Panc1 (cell line): ENCODE data around the gene SLC9A9. TPM values are rescaled to one million over a fixed set of nuclear protein-coding genes. Genes with fewer than 3 reads are reported as not detected.

Experiments used
- ATAC-seq: fragments of 200-7000 bp; cut with Tn5 transposase; 2 replicates; pipeline ENCODE4 v1.9.1; 2020; ENCODE audit warnings: mild to moderate bottlenecking, moderate library complexity
- BruUV-seq: library from RNA; stranded (reverse); fragments of 400-500 nt; replicated peaks from 2 replicates; lab custom pipeline; 2021; lab: Mats Ljungman, UMichigan
- CTCF ChIA-PET: fragments of 300-600 bp; sonication (Branson Sonifier 250); formaldehyde crosslinking; loops from one replicate; lab custom pipeline; 2022; ENCODE audit warnings: antibody characterized with exemption; lab: Charles Lee
- POLR2A ChIA-PET: fragments of 300-600 bp; sonication (Branson Sonifier 250); formaldehyde crosslinking; loops from one replicate; lab custom pipeline; 2022; ENCODE audit warnings: antibody characterized with exemption; lab: Charles Lee
- DNase-seq: peaks from one replicate; pipeline ENCODE4 v3.0.0-alpha.2; 2010; ENCODE audit warnings: low read depth, low spot score
- H3K27ac ChIP-seq: 2 replicates; pipeline ENCODE4 v1.5.1; 2011; ENCODE audit warnings: mild to moderate bottlenecking, low read length, inconsistent platforms
- H3K27me3 ChIP-seq: fragments of 200-500 bp; sonication (Bioruptor generic); 2 replicates; pipeline ENCODE4 v1.6.0; 2014; ENCODE audit warnings: low read length, inconsistent platforms; ENCODE audit not compliant: control insufficient read depth, insufficient read depth
- H3K36me3 ChIP-seq: fragments of 200-500 bp; sonication (Bioruptor generic); 2 replicates; pipeline ENCODE4 v1.5.1; 2014; ENCODE audit warnings: inconsistent platforms, mild to moderate bottlenecking, low read length, moderate library complexity; ENCODE audit not compliant: control insufficient read depth, insufficient read depth
- H3K4me1 ChIP-seq: 2 replicates; pipeline ENCODE4 v1.5.1; 2011; ENCODE audit warnings: inconsistent platforms, mild to moderate bottlenecking, low read length, moderate library complexity; ENCODE audit not compliant: control insufficient read depth, insufficient read depth
- H3K4me3 ChIP-seq, 2 experiments: 2 replicates each; pipeline ENCODE4 v1.5.1; 2011 to 2012; ENCODE audit warnings: low read depth in 2 of 2, low read length in 2 of 2, mild to moderate bottlenecking in 2 of 2, inconsistent platforms in 1 of 2, moderate library complexity in 1 of 2
- H3K9me3 ChIP-seq: fragments of 200-500 bp; sonication (Bioruptor generic); 2 replicates; pipeline ENCODE4 v1.5.1; 2014; ENCODE audit warnings: low read depth, mild to moderate bottlenecking, inconsistent platforms, low read length, moderate library complexity; ENCODE audit not compliant: control insufficient read depth, insufficient read depth
- CTCF ChIP-seq: fragments of 450-650 bp; IDR thresholded peaks from 2 replicates; pipeline ENCODE4 v1.5.1; 2017; ENCODE audit warnings: mild to moderate bottlenecking
- POLR2AphosphoS5 ChIP-seq: IDR thresholded peaks from 2 replicates; pipeline ENCODE4 v1.6.1; 2012; ENCODE audit warnings: mild to moderate bottlenecking, low read depth, low read length, moderate library complexity
- SIN3A ChIP-seq: IDR thresholded peaks from 2 replicates; pipeline ENCODE4 v1.6.1; 2012; ENCODE audit warnings: low read depth, mild to moderate bottlenecking, low read length, moderate library complexity, borderline replicate concordance; ENCODE audit not compliant: insufficient read depth
- TCF7L2 ChIP-seq: IDR thresholded peaks from 2 replicates; pipeline ENCODE4 v1.6.1; 2011; ENCODE audit warnings: mild to moderate bottlenecking, low read depth, low read length, inconsistent platforms
- in situ Hi-C: cut with HindIII; loops from 2 replicates; pipeline ENCODE4 v1.10.0; 2016; ENCODE audit warnings: low sequenced_read_pairs, low pct_unique_long_range_greater_than_20kb
- intact Hi-C: fragments of 100-400 bp; cut with micrococcal nuclease; formaldehyde crosslinking; loops from one replicate; pipeline ENCODE4 v1.10.0; 2022; ENCODE audit not compliant: unreplicated experiment
- total RNA-seq: library from RNA; stranded (reverse); gene quantifications from one replicate; pipeline ENCODE4 v1.2.1, GENCODE V29; 2021; ENCODE audit not compliant: unreplicated experiment
- TF ChIP-seq, protein P1 (sequence below), 2 experiments: IDR thresholded peaks; 2 replicates each; pipeline ENCODE4 v1.6.1; 2011 to 2012; ENCODE audit warnings: low read depth in 2 of 2, control low read depth in 1 of 2, low read length in 1 of 2, mild to moderate bottlenecking in 1 of 2, moderate library complexity in 1 of 2; ENCODE audit not compliant: insufficient read depth in 1 of 2

The SLC9A9 gene
- total RNA-seq, 1 experiment from 2014 or later: not detected

DNA sequence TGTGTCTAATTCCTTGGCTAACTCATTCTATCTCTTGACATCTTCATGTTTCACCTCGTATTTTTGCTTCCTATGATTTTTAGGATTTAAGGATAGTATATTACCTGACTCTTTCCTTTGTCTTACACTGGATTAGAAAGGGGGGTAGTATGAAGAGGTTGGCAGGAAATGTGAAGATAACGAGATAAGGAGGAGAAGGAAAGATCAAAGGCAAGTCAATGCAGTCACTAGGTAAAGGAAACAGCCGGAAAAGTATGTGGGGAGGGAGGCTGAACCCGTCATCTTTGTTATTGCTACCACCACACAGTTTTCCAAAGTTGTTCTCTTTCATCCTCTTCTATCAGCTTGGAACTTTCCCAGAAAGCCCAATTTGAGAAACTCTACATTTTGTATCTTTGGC lies 90.6 kb downstream of the SLC9A9 start:
- DNase-seq (no peak), ATAC-seq (no peak)
- no peaks in the 10 kb centered on the region for H3K9me3 ChIP-seq
- CTCF ChIA-PET: no interaction called here
- H3K4me1 ChIP-seq: no peaks in the 10 kb centered on the region
- intact Hi-C loops (no loop called here), in situ Hi-C loops (no loop called here)
- H3K36me3 ChIP-seq: no peaks in the 10 kb centered on the region
- no peak overlapping the region for H3K4me3 ChIP-seq
- no peak for TF ChIP-seq CTCF
- no peak for TF ChIP-seq SIN3A
- TF ChIP-seq, protein P1, sequence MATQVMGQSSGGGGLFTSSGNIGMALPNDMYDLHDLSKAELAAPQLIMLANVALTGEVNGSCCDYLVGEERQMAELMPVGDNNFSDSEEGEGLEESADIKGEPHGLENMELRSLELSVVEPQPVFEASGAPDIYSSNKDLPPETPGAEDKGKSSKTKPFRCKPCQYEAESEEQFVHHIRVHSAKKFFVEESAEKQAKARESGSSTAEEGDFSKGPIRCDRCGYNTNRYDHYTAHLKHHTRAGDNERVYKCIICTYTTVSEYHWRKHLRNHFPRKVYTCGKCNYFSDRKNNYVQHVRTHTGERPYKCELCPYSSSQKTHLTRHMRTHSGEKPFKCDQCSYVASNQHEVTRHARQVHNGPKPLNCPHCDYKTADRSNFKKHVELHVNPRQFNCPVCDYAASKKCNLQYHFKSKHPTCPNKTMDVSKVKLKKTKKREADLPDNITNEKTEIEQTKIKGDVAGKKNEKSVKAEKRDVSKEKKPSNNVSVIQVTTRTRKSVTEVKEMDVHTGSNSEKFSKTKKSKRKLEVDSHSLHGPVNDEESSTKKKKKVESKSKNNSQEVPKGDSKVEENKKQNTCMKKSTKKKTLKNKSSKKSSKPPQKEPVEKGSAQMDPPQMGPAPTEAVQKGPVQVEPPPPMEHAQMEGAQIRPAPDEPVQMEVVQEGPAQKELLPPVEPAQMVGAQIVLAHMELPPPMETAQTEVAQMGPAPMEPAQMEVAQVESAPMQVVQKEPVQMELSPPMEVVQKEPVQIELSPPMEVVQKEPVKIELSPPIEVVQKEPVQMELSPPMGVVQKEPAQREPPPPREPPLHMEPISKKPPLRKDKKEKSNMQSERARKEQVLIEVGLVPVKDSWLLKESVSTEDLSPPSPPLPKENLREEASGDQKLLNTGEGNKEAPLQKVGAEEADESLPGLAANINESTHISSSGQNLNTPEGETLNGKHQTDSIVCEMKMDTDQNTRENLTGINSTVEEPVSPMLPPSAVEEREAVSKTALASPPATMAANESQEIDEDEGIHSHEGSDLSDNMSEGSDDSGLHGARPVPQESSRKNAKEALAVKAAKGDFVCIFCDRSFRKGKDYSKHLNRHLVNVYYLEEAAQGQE (IDR thresholded peaks at IDR 0.05; ENCODE audit: insufficient read depth in 1 of 2, low read depth in 2 of 2, low read length in 1 of 2): no peak
- no peak for TF ChIP-seq TCF7L2
- TF ChIP-seq POLR2AphosphoS5: no peak
- no peaks in the 10 kb centered on the region for H3K27me3 ChIP-seq
- BruUV-seq: no TSS peak
- POLR2A ChIA-PET: no interaction called here
- H3K27ac ChIP-seq: no peak overlapping the region

GRCh38 chr3:143755978-143756377 lies 92.3 kb downstream of the SLC9A9 start:
- ChIA-PET CTCF (no interaction called here), POLR2A (no interaction called here)
- in situ Hi-C loops: no loop called here
- DNase-seq (no peak), ATAC-seq (no peak)
- H3K4me1 ChIP-seq: no peaks in the 10 kb centered on the region
- no peak overlapping the region for H3K27ac ChIP-seq
- no peaks in the 10 kb centered on the region; the same call in 1 of the 2 replicates for H3K27me3 ChIP-seq
- H3K9me3 ChIP-seq: no peaks in the 10 kb centered on the region
- H3K4me3 ChIP-seq: no peak overlapping the region
- no peaks in the 10 kb centered on the region for H3K36me3 ChIP-seq
- BruUV-seq: no TSS peak
- TF ChIP-seq TCF7L2 (no peak), CTCF (no peak), POLR2AphosphoS5 (no peak), SIN3A (no peak)
- TF ChIP-seq, protein P1 (IDR thresholded peaks at IDR 0.05; ENCODE audit: insufficient read depth in 1 of 2, low read depth in 2 of 2, low read length in 1 of 2): no peak
- intact Hi-C loops: no loop called here
